ENCODE results near the gene ZNF440.
"Not testable (repeated sequence)": the region's sequence is repeated elsewhere in the genome, so short reads cannot be mapped to it uniquely, and the experiment has no call there.

The ZNF440 gene

DNA sequence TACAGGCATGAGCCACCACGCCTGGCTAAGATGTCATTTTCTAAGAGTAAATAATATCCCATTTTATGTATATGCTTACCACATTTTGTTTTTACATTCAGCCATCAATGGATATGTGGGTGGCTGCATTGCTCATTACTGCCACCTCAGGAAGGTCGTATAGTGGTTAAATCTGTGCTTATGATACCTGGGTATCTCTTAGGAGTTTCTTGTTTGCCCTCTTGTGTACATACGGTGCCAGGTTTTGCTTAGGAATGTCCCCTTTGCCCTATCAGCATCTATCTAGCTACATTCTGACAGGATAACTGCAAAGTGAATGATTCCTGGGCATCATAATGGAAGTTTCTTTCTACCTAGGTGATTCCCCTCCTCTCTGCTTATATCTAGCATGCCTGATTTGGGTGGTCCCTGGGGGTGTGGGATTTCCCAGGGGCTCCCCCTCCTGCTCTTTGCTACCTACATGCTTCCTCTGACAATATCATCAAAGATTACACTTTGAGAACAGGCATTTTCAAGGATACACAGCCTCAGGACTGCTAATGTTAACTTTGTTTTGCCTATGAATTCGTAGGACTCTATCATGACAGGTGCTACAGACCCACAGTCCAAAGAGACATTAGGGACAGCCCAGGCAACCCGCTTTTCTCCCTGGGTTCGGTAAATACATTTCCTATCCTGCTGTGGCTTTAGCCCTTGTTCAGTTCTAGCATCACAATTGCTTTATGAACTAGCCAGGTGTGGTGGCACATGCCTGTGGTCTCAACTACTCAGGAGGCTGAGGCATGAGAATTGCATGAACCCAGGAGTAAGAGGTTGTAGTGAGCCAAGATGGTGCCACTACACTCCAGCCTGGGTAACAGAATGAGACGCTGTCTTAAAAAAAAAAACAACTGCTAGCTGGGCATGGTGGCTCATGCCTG lies 15.1 kb downstream of the ZNF440 start:
- DNase-seq = not testable (repeated sequence)

DNA sequence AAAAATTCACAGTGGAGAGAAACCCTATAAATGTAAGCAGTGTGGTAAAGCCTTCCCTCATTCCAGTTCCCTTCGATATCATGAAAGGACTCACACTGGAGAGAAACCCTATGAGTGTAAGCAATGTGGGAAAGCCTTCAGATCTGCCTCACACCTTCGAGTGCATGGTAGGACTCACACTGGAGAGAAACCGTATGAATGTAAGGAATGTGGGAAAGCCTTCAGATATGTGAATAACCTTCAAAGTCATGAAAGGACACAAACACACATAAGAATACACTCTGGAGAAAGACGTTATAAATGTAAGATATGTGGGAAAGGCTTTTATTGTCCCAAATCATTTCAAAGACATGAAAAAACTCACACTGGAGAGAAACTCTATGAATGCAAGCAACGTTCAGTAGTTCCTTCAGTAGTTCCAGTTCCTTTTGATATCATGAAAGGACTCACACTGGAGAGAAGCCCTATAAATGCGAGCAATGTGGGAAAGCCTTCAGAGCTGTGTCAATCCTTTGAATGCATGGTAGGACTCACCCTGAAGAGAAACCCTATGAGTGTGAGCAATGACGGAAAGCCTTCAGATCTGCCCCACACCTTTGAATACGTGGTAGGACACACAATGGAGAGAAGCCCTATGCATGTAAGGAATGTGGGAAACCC lies 18.3 kb downstream of the ZNF440 start:
- DNase-seq = no peak

DNA sequence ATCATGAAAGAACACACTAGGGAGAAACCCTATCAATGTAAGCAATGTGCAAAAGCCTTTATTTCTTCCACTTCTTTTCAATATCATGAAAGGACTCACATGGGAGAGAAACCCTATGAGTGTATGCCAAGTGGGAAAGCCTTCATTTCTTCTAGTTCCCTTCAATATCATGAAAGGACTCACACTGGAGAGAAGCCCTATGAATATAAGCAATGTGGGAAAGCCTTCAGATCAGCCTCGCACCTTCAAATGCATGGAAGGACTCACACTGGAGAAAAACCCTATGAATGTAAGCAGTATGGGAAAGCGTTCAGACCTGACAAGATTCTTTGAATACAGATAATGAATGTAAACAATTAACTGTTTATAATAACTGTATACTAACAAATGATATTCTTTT lies 19.5 kb downstream of the ZNF440 start:
- DNase-seq = no peak

DNA sequence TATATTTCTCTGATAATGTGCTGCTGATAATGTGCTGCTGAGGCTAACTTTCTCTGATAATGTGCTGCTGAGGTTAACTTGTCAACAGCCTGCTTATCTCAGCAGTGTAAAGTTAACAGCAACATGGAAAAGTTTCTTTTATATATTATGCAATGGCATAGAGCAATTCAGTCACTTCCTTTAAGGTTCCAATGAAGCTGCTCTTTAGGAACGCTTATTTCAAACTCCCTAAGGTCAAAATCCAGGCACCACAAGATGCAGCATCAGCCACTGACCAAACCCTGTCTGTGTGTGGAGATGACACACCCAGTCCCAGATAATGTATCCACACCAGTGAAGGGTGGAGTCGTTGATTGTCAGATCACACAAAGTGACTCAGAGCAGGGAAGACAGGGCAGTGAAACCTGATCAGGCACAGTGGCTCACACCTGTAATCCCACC lies 21.6 kb downstream of the ZNF440 start:
- DNase-seq = not testable (repeated sequence)

DNA sequence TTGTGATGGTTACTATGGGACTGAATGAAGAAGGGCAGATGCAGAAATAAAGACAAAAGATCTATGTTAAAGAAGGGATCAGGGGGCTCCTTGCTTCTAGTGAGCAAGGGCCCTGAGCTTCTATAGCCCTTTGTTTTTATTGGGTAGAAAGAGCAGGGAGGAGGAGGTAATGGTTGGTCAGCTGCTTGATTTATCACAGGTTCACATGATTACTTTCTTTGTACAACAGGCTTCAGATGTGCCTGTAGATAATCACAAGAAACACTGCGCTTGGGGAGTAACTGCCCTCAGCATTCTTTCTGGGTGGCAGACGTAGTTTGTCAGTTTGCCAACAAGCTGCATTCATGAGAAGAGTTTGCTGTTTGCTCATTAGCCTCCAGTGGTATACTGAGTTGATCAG lies 29.6 kb downstream of the ZNF440 start:
- no peak for DNase-seq

DNA sequence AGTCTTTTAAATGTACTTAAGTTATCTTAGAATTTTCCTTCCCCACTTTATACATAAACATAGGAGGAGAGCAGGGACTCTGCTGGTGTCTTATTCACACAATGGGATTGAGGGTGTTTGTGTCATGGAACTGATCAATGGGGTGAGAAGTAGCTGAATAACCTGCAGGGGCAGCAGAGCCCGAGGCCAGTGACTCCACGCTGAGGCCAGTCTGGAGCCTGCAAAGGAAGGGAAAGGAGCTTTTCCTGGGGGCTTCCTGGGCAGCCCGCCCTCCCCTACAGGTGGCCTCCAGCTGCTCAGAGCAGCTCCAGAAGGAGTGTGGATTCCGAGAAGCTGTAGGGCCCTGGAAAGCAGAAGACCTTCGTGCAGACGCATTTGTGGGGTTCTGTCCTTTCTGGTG lies 33.5 kb downstream of the ZNF440 start:
- not testable (repeated sequence) for DNase-seq

DNA sequence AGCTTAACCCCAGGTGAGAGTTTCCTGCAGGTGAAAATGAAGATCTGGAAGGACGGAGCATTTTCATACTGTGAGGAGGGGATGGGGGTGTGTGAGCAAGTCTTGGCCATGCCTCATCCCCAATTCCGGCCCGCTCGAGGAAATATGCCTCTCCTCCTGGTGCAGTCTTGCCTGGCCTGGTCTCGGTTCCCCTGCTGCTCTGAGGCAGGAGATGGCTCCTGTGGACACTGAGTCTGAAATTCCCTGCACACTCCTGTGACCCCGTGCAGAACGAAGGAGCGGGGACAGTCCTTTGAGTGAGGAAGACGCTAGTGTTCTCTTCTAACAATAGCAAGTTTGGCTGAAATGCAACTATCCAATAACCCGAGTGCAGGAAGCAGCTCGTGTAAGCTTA lies 34.1 kb downstream of the ZNF440 start:
- no peak for DNase-seq

DNA sequence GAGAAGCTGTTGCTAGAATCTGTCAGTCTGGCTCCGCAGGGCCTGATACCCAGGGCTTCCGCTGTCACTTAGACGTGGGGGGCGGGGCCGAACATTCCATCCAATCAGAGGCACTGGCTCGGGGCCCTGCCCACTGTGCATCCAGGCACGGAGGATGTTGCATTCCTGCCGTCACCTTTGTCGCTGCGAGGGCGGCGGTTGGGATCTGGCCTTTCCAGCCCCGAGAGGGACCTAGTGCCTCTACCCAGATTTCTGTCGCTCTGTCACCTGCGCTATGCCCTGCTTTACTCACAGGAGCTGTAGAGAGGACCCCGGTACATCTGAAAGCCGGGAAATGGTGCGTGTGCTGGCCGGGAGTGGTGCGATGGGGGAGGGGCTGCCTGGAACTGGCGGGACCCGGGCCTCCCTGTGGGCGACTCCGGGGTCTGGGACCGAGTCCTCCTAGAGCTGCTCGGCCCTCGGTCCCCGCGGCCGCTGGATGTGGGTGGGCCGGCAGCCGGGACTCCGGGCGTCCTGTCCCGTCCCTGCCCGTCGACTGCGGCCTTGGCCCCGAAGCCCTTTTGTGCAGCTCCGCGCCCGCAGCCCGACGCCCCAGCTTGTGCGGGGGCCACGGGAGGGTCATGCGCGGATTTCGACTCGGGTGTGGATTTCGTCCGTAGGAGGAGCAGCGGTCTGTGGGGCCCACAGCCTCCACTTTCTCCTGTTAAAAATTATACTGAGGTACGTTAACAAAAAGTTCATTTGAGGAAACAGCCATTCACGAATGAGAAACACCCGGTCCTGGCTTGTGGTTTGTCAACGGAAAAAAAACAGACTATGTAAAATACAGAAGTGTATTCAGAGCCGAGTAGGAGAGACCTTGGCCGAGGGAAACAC lies 34.8 kb downstream of the ZNF440 start, which contains the start of gene ZNF439:
TSS of gene ZNF439 (plus strand) at position 133 of the 876 bp plus-strand sequence. CDS start at position 275, 142 bp downstream.
- peak; percentile 90 to 91 for DNase-seq

DNA sequence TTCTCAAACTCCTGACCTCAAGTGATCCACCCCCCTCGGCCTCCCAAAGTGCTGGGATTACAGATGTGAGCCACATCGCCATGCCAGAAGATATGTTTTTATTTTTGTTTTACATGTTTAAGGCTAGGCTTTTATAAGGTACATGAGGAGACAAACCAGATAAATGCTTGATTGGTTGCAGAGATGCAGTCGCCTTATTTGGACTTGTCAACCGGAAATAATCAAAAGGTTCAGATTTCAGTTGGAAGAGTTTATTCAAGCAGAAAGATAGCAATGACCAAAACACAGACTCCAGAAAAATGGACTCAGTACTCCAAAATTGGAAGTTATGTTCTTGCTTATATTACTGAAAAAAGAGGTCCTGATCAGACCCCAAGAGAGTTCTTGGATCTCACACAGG lies 36.2 kb downstream of the ZNF440 start:
- DNase-seq = not testable (repeated sequence)

DNA sequence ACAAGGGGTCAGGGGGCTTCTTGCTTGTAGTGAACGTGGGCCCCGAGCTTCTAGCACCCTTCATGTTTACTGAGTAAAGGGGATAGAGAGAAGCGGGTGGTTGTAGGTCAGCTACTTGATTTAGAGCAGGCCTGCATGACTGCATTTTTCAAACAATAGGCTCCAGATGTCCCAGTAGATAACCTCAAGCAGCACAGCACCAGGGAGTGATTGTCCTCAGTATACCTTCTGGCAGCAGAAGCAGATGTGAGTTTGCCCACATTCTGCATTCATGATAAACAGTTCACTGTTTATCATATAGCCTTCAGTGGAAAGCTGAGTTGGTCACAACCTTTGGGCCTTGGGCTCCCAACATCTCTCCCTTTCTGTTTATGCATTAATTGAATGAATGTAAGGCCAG lies 39.3 kb downstream of the ZNF440 start:
- no peak for DNase-seq

DNA sequence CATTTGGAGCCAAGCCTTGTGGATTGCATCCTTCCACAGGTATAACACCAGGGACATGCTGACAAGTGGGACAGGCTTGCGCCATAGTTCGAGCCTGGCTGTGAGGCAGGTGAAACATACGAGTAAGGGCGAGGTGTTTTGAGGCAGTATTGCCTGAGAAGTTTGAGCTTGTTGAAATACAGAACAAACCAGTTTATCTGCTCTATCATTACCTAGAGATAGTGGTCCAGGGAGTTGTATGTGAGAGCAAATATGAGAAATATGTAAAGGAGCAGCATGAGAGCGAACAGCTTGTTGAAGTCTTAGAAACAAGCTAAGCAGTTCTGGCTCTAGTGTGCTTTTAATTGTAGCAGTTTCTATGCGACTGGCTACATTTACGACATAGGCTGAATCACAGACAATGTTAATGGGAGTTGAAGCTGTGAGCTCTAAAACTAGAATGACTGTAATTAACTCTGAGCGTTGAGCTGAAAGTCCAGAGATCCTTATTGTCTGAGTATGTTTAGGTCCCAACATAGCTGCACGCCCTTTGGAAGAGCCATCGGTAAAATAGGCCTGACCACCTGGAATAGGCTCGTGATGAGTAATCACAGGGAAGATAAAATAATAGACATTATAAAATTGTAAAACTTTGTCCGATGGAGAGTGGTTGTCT lies 42.6 kb downstream of the ZNF440 start:
- DNase-seq = no peak

DNA sequence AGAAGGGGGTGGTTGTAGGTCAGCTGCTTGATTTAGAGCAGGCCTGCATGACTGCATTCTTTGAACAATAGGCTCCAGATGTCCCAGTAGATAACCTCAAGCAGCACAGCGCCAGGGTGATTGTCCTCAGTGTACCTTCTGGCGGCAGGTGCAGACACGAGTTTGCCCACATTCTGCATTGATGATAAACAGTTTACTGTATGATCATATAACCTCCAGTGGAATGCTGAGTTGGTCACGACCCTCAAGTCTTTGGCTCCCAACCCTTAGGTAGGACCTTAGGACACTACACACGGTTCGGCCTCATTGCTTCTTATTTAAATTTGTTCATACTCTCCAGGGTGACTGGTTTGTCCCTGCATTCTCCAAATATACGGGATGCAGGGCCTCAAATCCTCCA lies 46.6 kb downstream of the ZNF440 start:
- DNase-seq = no peak

DNA sequence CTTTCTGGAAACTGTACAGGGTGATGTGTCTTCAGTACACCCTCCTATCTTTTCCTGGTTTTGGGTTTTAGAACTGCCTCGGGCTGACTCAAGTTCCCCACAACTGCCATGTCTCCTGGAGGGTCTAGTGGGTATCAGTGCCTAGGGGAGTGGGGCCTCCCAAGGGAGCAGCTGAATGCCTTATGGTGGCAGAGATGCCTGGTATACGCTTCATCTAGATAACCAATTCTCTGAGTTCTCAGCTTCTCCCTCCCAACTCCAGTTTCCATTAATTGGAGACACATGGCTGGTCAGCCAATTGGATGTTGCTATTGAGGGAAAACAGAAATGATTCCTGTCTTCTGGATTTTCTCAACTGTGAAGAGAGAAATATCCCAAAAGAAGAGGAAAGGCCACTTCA lies 47.2 kb downstream of the ZNF440 start:
- DNase-seq = no peak

DNA sequence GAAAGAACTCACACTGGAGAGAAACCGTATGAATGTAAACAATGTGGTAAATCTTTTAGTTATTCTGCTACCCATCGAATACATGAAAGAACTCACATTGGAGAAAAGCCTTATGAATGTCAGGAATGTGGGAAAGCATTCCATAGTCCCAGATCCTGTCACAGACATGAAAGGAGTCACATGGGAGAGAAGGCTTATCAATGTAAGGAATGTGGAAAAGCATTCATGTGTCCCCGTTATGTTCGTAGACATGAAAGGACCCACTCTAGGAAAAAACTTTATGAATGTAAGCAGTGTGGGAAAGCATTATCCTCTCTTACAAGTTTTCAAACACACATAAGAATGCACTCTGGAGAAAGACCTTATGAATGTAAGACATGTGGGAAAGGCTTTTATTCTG lies 53.7 kb downstream of the ZNF440 start:
- not testable (repeated sequence) for DNase-seq

DNA sequence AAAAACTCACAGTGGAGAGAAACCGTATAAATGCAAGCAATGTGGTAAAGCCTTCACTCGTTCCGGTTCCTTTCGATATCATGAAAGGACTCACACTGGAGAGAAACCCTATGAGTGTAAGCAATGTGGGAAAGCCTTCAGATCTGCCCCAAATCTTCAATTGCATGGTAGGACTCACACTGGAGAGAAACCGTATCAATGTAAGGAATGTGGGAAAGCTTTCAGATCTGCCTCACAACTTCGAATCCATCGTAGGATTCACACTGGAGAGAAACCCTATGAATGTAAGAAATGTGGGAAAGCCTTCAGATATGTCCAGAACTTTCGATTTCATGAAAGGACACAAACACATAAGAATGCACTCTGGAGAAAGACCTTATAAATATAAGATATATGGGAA lies 54.1 kb downstream of the ZNF440 start:
- DNase-seq = no peak

DNA sequence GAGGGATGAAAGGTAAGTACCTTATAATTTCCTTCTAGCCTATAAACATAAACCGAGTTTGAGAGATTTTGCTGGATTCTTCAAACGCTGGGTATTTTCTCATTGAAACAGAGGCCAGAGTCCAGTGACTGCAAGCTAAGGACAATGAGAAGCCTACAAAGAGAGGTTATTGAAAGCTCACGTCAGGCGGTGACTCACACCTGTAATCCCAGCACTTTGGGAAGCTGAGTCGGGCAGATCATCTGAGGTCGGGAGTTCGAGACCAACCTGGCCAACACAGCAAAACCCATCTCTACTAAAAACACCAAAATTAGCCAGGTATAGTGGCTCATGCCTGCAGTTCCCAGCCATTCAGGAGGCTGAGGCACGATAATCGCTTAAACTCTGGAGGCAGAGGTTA lies 58.6 kb downstream of the ZNF440 start:
- no peak for DNase-seq

DNA sequence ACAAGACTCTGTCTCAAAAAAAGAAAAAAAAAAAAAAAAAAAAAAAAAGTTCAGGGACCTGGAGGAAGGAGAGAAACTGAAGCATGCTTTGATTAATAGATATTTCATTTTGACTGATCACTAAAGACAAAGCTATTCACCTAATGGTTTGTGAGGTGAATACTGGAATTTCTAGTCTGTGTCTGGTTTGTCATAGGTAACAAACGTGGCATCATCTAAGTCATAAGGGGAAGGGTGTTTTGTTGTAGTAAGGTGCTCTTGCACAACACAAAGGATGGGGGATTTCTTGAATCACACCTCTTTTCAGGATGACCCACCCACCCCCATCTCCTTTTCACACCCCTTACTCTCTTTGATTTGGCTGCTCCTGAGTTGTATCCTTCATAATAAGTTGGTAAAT lies 59.7 kb downstream of the ZNF440 start:
- no peak for DNase-seq

DNA sequence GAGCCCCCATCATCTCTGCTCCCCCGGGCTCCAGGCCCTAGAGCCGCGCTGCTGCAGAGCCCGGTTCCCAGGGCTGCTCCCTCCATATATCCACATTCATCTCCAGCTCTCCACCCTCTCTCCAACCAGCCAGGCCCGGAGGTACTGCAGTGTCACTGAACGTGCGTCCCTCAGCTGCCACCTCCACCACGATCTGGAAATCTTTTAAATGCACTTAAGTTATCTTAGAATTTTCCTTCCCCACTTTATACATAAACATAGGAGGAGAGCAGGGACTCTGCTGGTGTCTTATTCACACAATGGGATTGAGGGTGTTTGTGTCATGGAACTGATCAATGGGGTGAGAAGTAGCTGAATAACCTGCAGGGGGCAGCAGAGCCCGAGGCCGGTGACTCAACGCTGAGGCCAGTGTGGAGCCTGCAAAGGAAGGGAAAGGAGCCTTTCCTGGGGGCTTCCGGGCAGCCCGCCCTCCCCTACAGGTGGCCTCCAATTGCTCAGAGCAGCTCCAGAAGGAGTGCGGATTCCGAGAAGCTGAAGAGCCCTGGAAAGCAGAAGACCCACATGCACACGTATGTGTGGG lies 65.7 kb downstream of the ZNF440 start:
- DNase-seq = peak; percentile 23 to 44

DNA sequence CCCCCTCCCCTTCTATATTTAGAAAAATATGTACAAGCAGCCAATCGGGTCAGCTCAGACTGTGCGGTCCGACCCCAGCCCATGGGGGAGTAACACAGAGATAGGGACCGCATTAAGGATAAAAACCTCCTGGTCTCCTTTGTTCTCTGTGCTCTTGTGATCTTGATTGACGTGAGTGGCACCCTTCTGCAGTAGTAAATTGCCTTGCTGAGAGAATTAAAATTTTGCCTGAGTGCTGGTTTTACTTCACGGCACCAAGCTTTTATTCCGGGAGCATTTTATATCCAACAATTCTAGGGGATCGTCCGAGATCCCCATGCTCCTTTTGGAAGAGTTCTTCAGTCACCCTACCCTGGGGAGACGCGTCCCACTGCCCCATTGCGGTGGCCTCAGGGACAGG lies 66.5 kb downstream of the ZNF440 start:
- DNase-seq = no peak

DNA sequence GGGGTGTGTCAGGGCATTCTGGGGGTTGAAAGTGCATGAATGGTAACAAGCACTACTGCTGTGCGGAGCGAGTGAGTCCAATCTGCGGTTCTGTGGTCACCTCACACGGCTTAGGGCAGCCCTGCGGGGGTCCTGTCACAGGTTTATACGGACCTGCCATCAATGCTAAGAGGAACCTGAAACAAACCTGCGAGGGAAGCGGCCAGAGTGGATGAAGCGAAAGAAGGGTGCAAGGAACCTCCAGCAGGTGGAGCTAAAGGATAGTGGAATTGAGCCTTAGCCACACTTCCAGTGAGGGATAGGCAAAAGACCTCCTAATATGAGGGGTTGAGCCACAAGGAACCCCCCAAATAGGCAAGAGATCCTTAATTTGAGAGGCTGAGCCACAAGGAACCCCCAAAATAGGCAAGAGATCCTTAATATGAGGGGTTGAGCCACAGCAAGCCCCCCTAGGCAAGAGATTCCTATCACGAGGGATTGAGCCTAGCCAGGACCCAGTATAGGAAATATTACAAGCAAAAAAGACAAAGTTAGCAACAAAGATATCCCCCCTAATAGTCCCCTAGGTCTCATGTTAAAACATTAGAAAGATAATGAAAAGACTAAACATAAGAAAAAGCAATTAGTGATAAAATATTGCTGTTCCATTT lies 67.2 kb downstream of the ZNF440 start:
- peak; percentile 62 to 74 for DNase-seq

DNA sequence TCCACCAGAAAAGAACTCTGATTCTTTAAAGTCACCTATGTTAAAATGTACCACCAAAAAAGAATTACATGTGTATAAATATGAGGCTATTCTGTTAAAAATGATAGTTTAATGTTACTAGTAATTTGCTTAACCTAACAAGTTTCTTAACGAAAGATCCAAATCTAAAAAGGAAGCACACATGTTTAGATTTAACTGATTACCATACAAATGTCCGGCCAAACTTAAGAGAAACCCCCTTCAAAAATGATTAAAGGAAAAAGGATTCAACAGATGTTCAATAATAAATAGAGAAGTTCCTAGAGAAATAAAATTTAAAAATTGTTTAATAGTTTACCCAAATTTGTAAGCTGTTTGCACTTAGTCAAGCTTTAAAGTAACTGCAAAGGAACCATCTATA lies 68.5 kb downstream of the ZNF440 start:
- no peak for DNase-seq

Measured in CD4-positive, alpha-beta T cell treated with Interleukin-4 for 1 hour (primary cell).